Large intestine (tissue), 3 donors: ENCODE results near the gene MAP3K20. TPM values are rescaled to one million over a fixed set of nuclear protein-coding genes. Genes with fewer than 3 reads are reported as not detected.
"Not testable (repeated sequence)": the region's sequence is repeated elsewhere in the genome, so short reads cannot be mapped to it uniquely, and the experiment has no call there.

ENCODE experiments used
- DNase-seq, 2 donors: peaks; one replicate each; pipeline versions ENCODE4 v3.0.0 to v3.0.0-alpha.2; 2013
- H3K27ac ChIP-seq: one replicate; pipeline ENCODE4 v1.5.1; 2013; ENCODE audit warnings: low read length
- H3K27me3 ChIP-seq: 2 replicates; pipeline ENCODE4 v1.6.1; 2013; ENCODE audit warnings: low read length; ENCODE audit not compliant: control insufficient read depth, insufficient read depth
- H3K36me3 ChIP-seq: 2 replicates; pipeline ENCODE4 v1.6.1; 2013; ENCODE audit warnings: low read length; ENCODE audit not compliant: control insufficient read depth, insufficient read depth
- H3K4me1 ChIP-seq: one replicate; pipeline ENCODE4 v1.6.1; 2013; ENCODE audit warnings: low read length; ENCODE audit not compliant: control insufficient read depth, insufficient read depth
- H3K4me3 ChIP-seq: one replicate; pipeline ENCODE4 v1.5.1; 2013; ENCODE audit warnings: low read length
- H3K9me3 ChIP-seq: one replicate; pipeline ENCODE4 v1.6.1; 2013; ENCODE audit warnings: mild to moderate bottlenecking, low read depth, low read length, moderate library complexity; ENCODE audit not compliant: control insufficient read depth
- WGBS: methylation state at CpG from one replicate; pipeline ENCODE4 v1.1.5; 2013; ENCODE audit warnings: low lambda C conversion rate; ENCODE audit not compliant: insufficient coverage; 5-methylcytosine and 5-hydroxymethylcytosine counted together
- polyA plus RNA-seq: library from polyadenylated mRNA; unstranded; fragments of 120-200 nt; gene quantifications from one replicate; pipeline ENCODE4 v1.2.1, GENCODE V29; 2013

MAP3K20 gene
- polyA plus RNA-seq, 1 donor = 31.7 TPM

DNA sequence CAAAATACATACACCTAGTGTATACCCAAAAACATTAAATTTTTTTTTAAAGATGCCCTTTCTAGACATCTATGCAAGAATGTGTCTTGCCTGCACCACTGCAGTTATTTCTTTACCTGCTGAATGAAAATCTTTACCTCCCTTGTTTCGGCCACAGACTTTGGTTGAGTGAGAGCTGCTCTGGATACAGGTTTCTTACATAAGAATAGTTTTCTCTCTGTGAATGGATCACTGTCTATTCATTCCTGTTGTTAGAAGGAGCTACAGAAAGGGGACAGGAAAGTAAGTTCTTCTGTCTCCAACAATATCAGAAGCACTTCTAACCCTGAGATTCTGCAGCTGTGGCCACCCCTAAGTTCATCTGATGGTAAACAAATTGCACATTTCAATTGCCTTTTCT, 166.0 kb downstream of the MAP3K20 start:
- no peaks in the 10 kb centered on the region for H3K9me3 ChIP-seq
- 100% methylated on average over 1 of the region's 1 CpG for WGBS
- H3K27me3 ChIP-seq = no peaks in the 10 kb centered on the region
- DNase-seq = no peak
- H3K27ac ChIP-seq = no peak overlapping the region
- no peak overlapping the region for H3K4me3 ChIP-seq
- H3K36me3 ChIP-seq = peaks cover 12% of the 10 kb centered on the region
- peaks cover 20% of the 10 kb centered on the region for H3K4me1 ChIP-seq

GRCh38 chr2:173247156-173247555, 171.5 kb downstream of the MAP3K20 start:
- DNase-seq = no peak
- H3K27ac ChIP-seq = no peak overlapping the region
- H3K27me3 ChIP-seq = no peaks in the 10 kb centered on the region
- WGBS = 100% methylated on average over 1 of the region's 2 CpGs
- no peaks in the 10 kb centered on the region for H3K9me3 ChIP-seq
- no peaks in the 10 kb centered on the region for H3K4me1 ChIP-seq
- H3K36me3 ChIP-seq = no peaks in the 10 kb centered on the region
- no peak overlapping the region for H3K4me3 ChIP-seq

- Histone ChIP-seq H3K27me3 (no peaks in the 10 kb centered on the region), H3K4me3 (no peak overlapping the region), H3K4me1 (no peaks in the 10 kb centered on the region), H3K36me3 (peaks cover 5% of the 10 kb centered on the region), H3K9me3 (no peaks in the 10 kb centered on the region), H3K27ac (no peak overlapping the region)
- no CpG with 5 or more reads among the region's 2 CpGs for WGBS
- no peak for DNase-seq
Measured at GRCh38 chr2:173248381-173248780, 172.7 kb downstream of the MAP3K20 start.

DNA sequence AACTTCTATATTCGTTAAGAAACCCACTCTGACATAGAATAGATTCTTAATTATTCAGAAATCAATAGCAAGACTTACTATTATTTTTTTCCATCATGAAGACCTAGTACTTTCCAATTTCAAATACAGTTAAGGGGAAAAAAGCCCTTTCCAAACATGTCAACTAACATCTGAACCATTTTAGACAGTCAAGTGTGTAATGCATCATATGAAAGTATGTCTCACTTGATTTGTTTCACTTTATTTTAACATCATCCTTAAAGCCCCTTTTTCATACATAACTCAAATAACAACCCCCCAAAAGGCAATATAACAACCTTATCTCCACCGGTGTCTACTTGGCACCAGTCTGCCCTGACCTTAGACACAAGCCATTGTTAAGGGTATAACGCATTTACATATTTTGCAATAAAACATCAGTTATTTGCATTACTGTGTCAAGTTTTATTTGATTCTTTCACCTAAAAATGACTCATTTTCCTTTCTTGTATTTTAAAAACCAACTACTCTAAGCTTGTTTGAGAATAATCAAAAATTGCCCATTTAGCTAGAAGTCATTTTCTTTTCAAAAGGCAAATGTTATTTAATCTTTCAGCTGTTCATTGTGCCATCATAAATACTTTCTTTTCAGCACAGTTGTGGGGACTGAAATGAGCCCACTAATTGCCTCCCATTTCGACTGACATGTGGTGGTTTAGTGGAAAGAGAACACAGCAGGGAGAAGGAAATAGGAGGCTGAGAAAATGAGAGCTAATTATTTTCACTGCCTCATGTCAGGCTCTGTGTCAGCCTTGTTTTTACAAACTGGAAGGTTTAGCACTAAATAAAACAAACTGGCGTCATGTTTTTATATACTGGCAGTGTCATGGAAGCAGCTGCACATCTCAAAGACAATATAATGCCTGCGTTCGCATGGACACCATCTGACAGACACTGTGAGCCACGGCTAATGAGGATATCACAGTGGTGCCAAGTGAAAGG, 174.3 kb downstream of the MAP3K20 start:
- Histone ChIP-seq H3K27me3 (no peaks in the 10 kb centered on the region), H3K36me3 (peaks cover 7% of the 10 kb centered on the region), H3K27ac (no peak overlapping the region), H3K4me1 (no peaks in the 10 kb centered on the region), H3K4me3 (no peak overlapping the region), H3K9me3 (no peaks in the 10 kb centered on the region)
- 47% methylated on average over 3 of the region's 8 CpGs for WGBS
- DNase-seq = no peak

- H3K4me3 ChIP-seq = no peak overlapping the region
- H3K4me1 ChIP-seq = no peaks in the 10 kb centered on the region
- DNase-seq = no peak
- no CpG with 5 or more reads among the region's 2 CpGs for WGBS
- no peaks in the 10 kb centered on the region for H3K27me3 ChIP-seq
- H3K27ac ChIP-seq = no peak overlapping the region
- peaks cover 7% of the 10 kb centered on the region for H3K36me3 ChIP-seq
- H3K9me3 ChIP-seq = no peaks in the 10 kb centered on the region
Measured at GRCh38 chr2:173251225-173251624, 175.6 kb downstream of the MAP3K20 start.

- no peak for DNase-seq
- no CpG with 5 or more reads among the region's 5 CpGs for WGBS
- Histone ChIP-seq H3K4me1 (no peaks in the 10 kb centered on the region), H3K27ac (no peak overlapping the region), H3K36me3 (peaks cover 7% of the 10 kb centered on the region), H3K27me3 (no peaks in the 10 kb centered on the region), H3K9me3 (no peaks in the 10 kb centered on the region), H3K4me3 (no peak overlapping the region)
Measured at GRCh38 chr2:173252581-173252980, 176.9 kb downstream of the MAP3K20 start.

- 100% methylated on average over 1 of the region's 1 CpG for WGBS
- Histone ChIP-seq H3K36me3 (peaks cover 15% of the 10 kb centered on the region), H3K9me3 (no peaks in the 10 kb centered on the region), H3K27me3 (no peaks in the 10 kb centered on the region), H3K4me3 (no peak overlapping the region), H3K4me1 (no peaks in the 10 kb centered on the region), H3K27ac (no peak overlapping the region)
- no peak for DNase-seq
Measured at GRCh38 chr2:173254659-173255058, 179.0 kb downstream of the MAP3K20 start.

GRCh38 chr2:173258701-173259100, 183.1 kb downstream of the MAP3K20 start:
- no peak overlapping the region for H3K4me3 ChIP-seq
- no peak for DNase-seq
- H3K27ac ChIP-seq = no peak overlapping the region
- WGBS = 100% methylated on average over 1 of the region's 4 CpGs
- no peaks in the 10 kb centered on the region for H3K9me3 ChIP-seq
- peaks cover 24% of the 10 kb centered on the region for H3K36me3 ChIP-seq
- H3K4me1 ChIP-seq = peaks cover 3% of the 10 kb centered on the region
- H3K27me3 ChIP-seq = no peaks in the 10 kb centered on the region

DNA sequence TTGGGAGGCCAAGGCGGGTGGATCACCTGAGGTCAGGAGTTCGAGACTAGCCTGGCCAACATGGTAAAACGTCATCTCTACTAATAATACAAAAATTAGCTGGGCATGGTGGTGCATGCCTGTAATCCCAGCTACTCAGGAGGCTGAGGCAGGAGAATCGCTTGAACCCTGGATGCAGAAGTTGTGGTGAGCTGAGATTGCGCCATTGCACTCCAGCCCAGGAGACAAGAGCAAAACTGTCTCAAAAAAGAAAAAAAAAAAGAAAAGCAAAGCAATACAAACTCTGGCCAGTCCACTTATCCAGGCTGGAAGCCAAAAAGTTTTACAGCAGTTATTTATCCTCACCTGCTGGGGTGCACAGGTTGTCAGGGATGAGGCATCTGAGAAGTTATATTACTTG, 186.7 kb downstream of the MAP3K20 start:
- Histone ChIP-seq H3K4me1 (peaks cover 17% of the 10 kb centered on the region), H3K36me3 (peaks cover 36% of the 10 kb centered on the region)
- not testable (repeated sequence) for H3K27me3 ChIP-seq, DNase-seq, H3K4me3 ChIP-seq, H3K9me3 ChIP-seq, H3K27ac ChIP-seq
- no CpG with 5 or more reads among the region's 5 CpGs for WGBS

DNA sequence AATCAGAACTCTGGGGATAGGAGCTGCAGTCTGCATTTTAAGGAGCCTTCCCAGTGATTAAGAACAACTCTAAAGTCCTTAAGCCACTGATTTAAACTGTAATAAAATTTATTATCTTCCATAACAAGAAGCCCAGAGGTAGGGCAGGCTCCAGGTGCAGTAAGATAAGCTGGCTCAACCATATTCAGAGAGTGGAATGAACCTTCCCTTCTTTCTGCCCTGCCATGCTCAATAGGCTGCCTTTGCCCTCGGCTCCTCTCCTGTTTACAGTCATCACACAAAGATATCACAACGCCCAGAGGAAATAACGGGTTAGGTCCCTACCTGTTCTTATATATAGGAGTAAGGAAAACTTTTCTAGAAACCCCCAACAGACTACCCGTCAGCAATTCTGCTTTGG, 188.5 kb downstream of the MAP3K20 start:
- Histone ChIP-seq H3K27me3 (no peaks in the 10 kb centered on the region), H3K27ac (peak overlapping the region; percentile 47), H3K4me3 (no peak overlapping the region), H3K9me3 (no peaks in the 10 kb centered on the region), H3K4me1 (peaks cover 17% of the 10 kb centered on the region), H3K36me3 (peaks cover 37% of the 10 kb centered on the region)
- DNase-seq = peak; percentile 50 to 76
- no CpG with 5 or more reads among the region's 4 CpGs for WGBS
